ENCODE data around the gene HOXD1. TPM values are rescaled to one million over a fixed set of nuclear protein-coding genes. Genes with fewer than 3 reads are reported as not detected.

Gene HOXD1
- total RNA-seq, 6 donors from 2014 or later: 1.0 to 7.2 (median 3.6) TPM

GRCh38 chr2:176186024-176186423 is 2.4 kb upstream of the HOXD1 start:
- no peak for ATAC-seq (ENCODE audit: low FRiP score in 2 of 2)
- Histone ChIP-seq H3K27ac (no peak overlapping the region), H3K27me3 (peaks cover 0 to 23% (median 14%) of the 10 kb centered on the region in 4 donors), H3K9me3 (no peaks in the 10 kb centered on the region), H3K4me3 (no peak overlapping the region), H3K36me3 (no peaks in the 10 kb centered on the region), H3K4me1 (peaks cover 25 to 32% (median 27%) of the 10 kb centered on the region in 4 donors)
- no peak for DNase-seq
- TF ChIP-seq POLR2AphosphoS5 (IDR thresholded peaks at IDR 0.05) (no peak), EP300 (IDR thresholded peaks at IDR 0.05) (no peak), POLR2A (IDR thresholded peaks at IDR 0.05) (no peak), CTCF (IDR thresholded peaks at IDR 0.05) (no peak)
- 89 to 100% methylated on average over 2 of the region's 2 CpGs for WGBS, 2 donors

- Histone ChIP-seq H3K9me3 (no peaks in the 10 kb centered on the region), H3K27me3 (peaks cover 0 to 29% (median 14%) of the 10 kb centered on the region in 4 donors), H3K4me3 (peak overlapping the region; percentile 25 to 68 (median 56)), H3K4me1 (peaks cover 25 to 32% (median 27%) of the 10 kb centered on the region in 4 donors), H3K27ac (peak overlapping the region; percentile 10 to 84 (median 74)), H3K36me3 (no peaks in the 10 kb centered on the region)
- 3% methylated on average over 9 to 13 of the region's 13 CpGs for WGBS, 2 donors
- TF ChIP-seq POLR2A (IDR thresholded peaks at IDR 0.05) (no peak), EP300 (IDR thresholded peaks at IDR 0.05) (no peak), CTCF (IDR thresholded peaks at IDR 0.05) (no peak), POLR2AphosphoS5 (IDR thresholded peaks at IDR 0.05) (no peak)
- peak; percentile 18 to 68 for ATAC-seq (ENCODE audit: low FRiP score in 2 of 2)
- DNase-seq: peak in 1 of 2 donors; percentile 26
Observed at GRCh38 chr2:176187200-176187898, 1.1 kb upstream of the HOXD1 start.

GRCh38 chr2:176188774-176189680 is 559 bp downstream of the HOXD1 start:
- DNase-seq (peak; percentile 24 to 88), ATAC-seq (ENCODE audit: low FRiP score in 2 of 2) (peak; percentile 47 to 50)
- peaks cover 0 to 29% (median 16%) of the 10 kb centered on the region in 4 donors for H3K27me3 ChIP-seq
- H3K27ac ChIP-seq: peak overlapping the region; percentile 43 to 84 (median 74)
- TF ChIP-seq POLR2AphosphoS5 (IDR thresholded peaks at IDR 0.05): no peak
- TF ChIP-seq CTCF (IDR thresholded peaks at IDR 0.05): peak in 1 of 6 experiments; percentile 23
- TF ChIP-seq EP300 (IDR thresholded peaks at IDR 0.05): no peak
- peak in 1 of 4 donors; percentile 6 for TF ChIP-seq POLR2A (IDR thresholded peaks at IDR 0.05)
- H3K4me3 ChIP-seq: peak overlapping the region; percentile 25 to 68 (median 56)
- 3 to 7% methylated on average over 38 to 64 of the region's 98 CpGs for WGBS, 2 donors
- no peaks in the 10 kb centered on the region for H3K9me3 ChIP-seq
- H3K36me3 ChIP-seq: no peaks in the 10 kb centered on the region
- H3K4me1 ChIP-seq: peaks cover 24 to 32% (median 26%) of the 10 kb centered on the region in 4 donors

- peak; percentile 20 to 34 for DNase-seq
- no peak for ATAC-seq (ENCODE audit: low FRiP score in 2 of 2)
- H3K36me3 ChIP-seq: no peaks in the 10 kb centered on the region
- peak overlapping the region in 2 of 4 donors; percentile 79 to 84 for H3K27ac ChIP-seq
- peaks cover 0 to 29% (median 16%) of the 10 kb centered on the region in 4 donors for H3K27me3 ChIP-seq
- whole genome bisulfite sequencing, 2 donors: 4 to 7% methylated on average over 23 to 28 of the region's 28 CpGs
- peak overlapping the region in 3 of 4 donors; percentile 50 to 68 (median 63) for H3K4me3 ChIP-seq
- peaks cover 24 to 32% (median 26%) of the 10 kb centered on the region in 4 donors for H3K4me1 ChIP-seq
- no peak for TF ChIP-seq EP300 (IDR thresholded peaks at IDR 0.05)
- no peak for TF ChIP-seq POLR2AphosphoS5 (IDR thresholded peaks at IDR 0.05)
- H3K9me3 ChIP-seq: no peaks in the 10 kb centered on the region
Observed at GRCh38 chr2:176189681-176190641, 1.5 kb downstream of the HOXD1 start.

Data from upper lobe of left lung (tissue), 6 donors.